CD14-positive monocyte (primary cell): ENCODE results near the gene RAPGEF6. TPM values are rescaled to one million over a fixed set of nuclear protein-coding genes. Genes with fewer than 3 reads are reported as not detected.

Source experiments
- DNase-seq, 3 donors: peaks; one replicate each; pipeline ENCODE4 v3.0.0-alpha.2; 2011 to 2022
- H2AFZ ChIP-seq: 2 replicates; pipeline ENCODE4 v1.6.0; 2012; ENCODE audit warnings: mild to moderate bottlenecking, low read depth, low read length, inconsistent platforms; ENCODE audit not compliant: insufficient read depth, poor library complexity, severe bottlenecking
- H3K27ac ChIP-seq, 2 donors: 1 replicate in 1 of 2; 2 replicates in 1 of 2; pipeline ENCODE4 v1.5.1; 2012 to 2013; ENCODE audit warnings: low read length in 2 of 2, control low read depth in 1 of 2, inconsistent platforms in 1 of 2, low read depth in 1 of 2, mild to moderate bottlenecking in 1 of 2
- H3K27me3 ChIP-seq, 2 donors: one replicate each; pipeline versions ENCODE4 v1.6.0 to v1.6.1; 2011 to 2013; ENCODE audit warnings: low read length in 2 of 2; ENCODE audit not compliant: control insufficient read depth in 2 of 2, insufficient read depth in 2 of 2
- H3K36me3 ChIP-seq, 2 donors: replicated peaks in 1 of 2; 1 replicate in 1 of 2; 2 replicates in 1 of 2; pipeline versions ENCODE4 v1.5.1 to v1.6.1; 2012 to 2013; ENCODE audit warnings: low read length in 2 of 2, control low read depth in 1 of 2, inconsistent platforms in 1 of 2, mild to moderate bottlenecking in 1 of 2; ENCODE audit not compliant: insufficient read depth in 2 of 2, control insufficient read depth in 1 of 2
- H3K4me1 ChIP-seq, 2 donors: 1 replicate in 1 of 2; 2 replicates in 1 of 2; pipeline versions ENCODE4 v1.5.1 to v1.6.1; 2012 to 2013; ENCODE audit warnings: low read length in 2 of 2, control low read depth in 1 of 2, inconsistent platforms in 1 of 2, mild to moderate bottlenecking in 1 of 2, moderate library complexity in 1 of 2; ENCODE audit not compliant: insufficient read depth in 2 of 2, control insufficient read depth in 1 of 2
- H3K4me2 ChIP-seq: replicated peaks from 2 replicates; pipeline ENCODE3; 2012; ENCODE audit warnings: low read length, moderate library complexity, mild to moderate bottlenecking; ENCODE audit not compliant: poor library complexity, severe bottlenecking; ENCODE audit errors: extremely low read depth
- H3K4me3 ChIP-seq, 3 experiments: fragments of 200-600 bp in 1 of 3; sonication (generic) in 1 of 3; replicated peaks in 1 of 3; 1 replicate in 2 of 3; 2 replicates in 1 of 3; pipeline ENCODE4 v1.5.1; 2011 to 2013; ENCODE audit warnings: low read length in 3 of 3, mild to moderate bottlenecking in 3 of 3, control low read depth in 2 of 3, low read depth in 2 of 3, inconsistent platforms in 1 of 3, moderate library complexity in 1 of 3
- H3K79me2 ChIP-seq: 2 replicates; pipeline ENCODE4 v1.6.0; 2012; ENCODE audit warnings: mild to moderate bottlenecking, control low read depth, inconsistent platforms, low read length, moderate library complexity; ENCODE audit not compliant: insufficient read depth
- H3K9ac ChIP-seq: 2 replicates; pipeline ENCODE4 v1.6.0; 2017; ENCODE audit warnings: low read length, mild to moderate bottlenecking; ENCODE audit not compliant: insufficient read depth, poor library complexity, severe bottlenecking
- H3K9me3 ChIP-seq, 2 donors: replicated peaks in 1 of 2; 1 replicate in 1 of 2; 2 replicates in 1 of 2; pipeline versions ENCODE4 v1.5.1 to v1.6.1; 2012 to 2013; ENCODE audit warnings: low read length in 2 of 2, control low read depth in 1 of 2; ENCODE audit not compliant: control insufficient read depth in 1 of 2, insufficient read depth in 1 of 2
- H4K20me1 ChIP-seq: 2 replicates; pipeline ENCODE4 v1.6.0; 2012; ENCODE audit warnings: mild to moderate bottlenecking, low read length, control low read depth, moderate library complexity; ENCODE audit not compliant: insufficient read depth
- H3K27ac Mint-ChIP-seq, 7 donors: one replicate each; pipeline ENCODE4 v1.8.0; 2020; ENCODE audit warnings: mild to moderate bottlenecking in 7 of 7, mixed read lengths in 7 of 7, moderate library complexity in 6 of 7, inconsistent platforms in 2 of 7
- H3K27me3 Mint-ChIP-seq, 3 donors: one replicate each; pipeline ENCODE4 v1.8.0; 2021 to 2022; ENCODE audit warnings: low read depth in 3 of 3, mild to moderate bottlenecking in 3 of 3, mixed read lengths in 3 of 3, moderate library complexity in 3 of 3, inconsistent platforms in 1 of 3
- H3K36me3 Mint-ChIP-seq, 2 donors: one replicate each; pipeline ENCODE4 v1.8.0; 2020; ENCODE audit warnings: mixed read lengths in 2 of 2, inconsistent platforms in 1 of 2, mild to moderate bottlenecking in 1 of 2
- H3K4me1 Mint-ChIP-seq: one replicate; pipeline ENCODE4 v1.8.0; 2020; ENCODE audit warnings: mild to moderate bottlenecking, mixed read lengths
- H3K4me3 Mint-ChIP-seq, 2 donors: one replicate each; pipeline ENCODE4 v1.8.0; 2020; ENCODE audit warnings: mild to moderate bottlenecking in 2 of 2, mixed read lengths in 2 of 2, moderate library complexity in 1 of 2
- H3K9me3 Mint-ChIP-seq, 7 donors: one replicate each; pipeline ENCODE4 v1.8.0; 2020 to 2022; ENCODE audit warnings: mixed read lengths in 7 of 7, mild to moderate bottlenecking in 6 of 7, moderate library complexity in 6 of 7, inconsistent platforms in 2 of 7
- WGBS: methylation state at CpG from one replicate; pipeline ENCODE4 v1.1.5; 2013; ENCODE audit warnings: missing lambda C conversion rate; ENCODE audit not compliant: insufficient coverage; 5-methylcytosine and 5-hydroxymethylcytosine counted together
- intact Hi-C, 2 donors: fragments of 100-400 bp; cut with micrococcal nuclease; formaldehyde crosslinking; loops; one replicate each; pipeline versions ENCODE4 v1.15.0 to v1.15.1; 2023
- polyA plus RNA-seq, 3 donors: library from polyadenylated mRNA; depleted of rRNA in 1 of 3; unstranded in 2 of 3; stranded (reverse) in 1 of 3; fragments of 300-500 nt in 2 of 3; fragments of >200 nt in 1 of 3; fragmentation: Illumina TruSeq in 2 of 3; gene quantifications; 1 replicate in 2 of 3; 2 replicates in 1 of 3; pipeline ENCODE4 v1.2.3, GENCODE V29; 2012 to 2021
- TF ChIP-seq, protein P1 (sequence below): fragments of 200-600 bp; IDR thresholded peaks from one replicate; pipeline ENCODE4 v1.8.0; 2022; ENCODE audit warnings: antibody characterized with exemption, mild to moderate bottlenecking

RAPGEF6 gene
- polyA plus RNA-seq, 3 donors: 2.9 to 4.8 (median 4.8) TPM

GRCh38 chr5:131644822-131645221 lies 9.8 kb upstream of the RAPGEF6 start:
- Mint-ChIP-seq H3K27me3 (peaks cover 0 to 1% (median 1%) of the 10 kb centered on the region in 3 donors), H3K4me1 (peaks cover 19% of the 10 kb centered on the region), H3K4me3 (no peak overlapping the region), H3K36me3 (peaks cover 35 to 40% of the 10 kb centered on the region in 2 donors), H3K9me3 (no peaks in the 10 kb centered on the region), H3K27ac (peak overlapping the region in 3 of 7 donors; percentile 21 to 54 (median 30))
- Histone ChIP-seq H3K4me1 (peaks cover 12 to 23% of the 10 kb centered on the region in 2 donors), H3K4me2 (no peak overlapping the region), H3K9me3 (no peaks in the 10 kb centered on the region), H4K20me1 (no peaks in the 10 kb centered on the region), H3K27me3 (no peaks in the 10 kb centered on the region), H3K79me2 (peaks cover 7% of the 10 kb centered on the region), H3K4me3 (no peak overlapping the region), H2AFZ (no peak overlapping the region), H3K27ac (peak overlapping the region in 1 of 2 donors; percentile 20), H3K9ac (no peak overlapping the region), H3K36me3 (peaks cover 31 to 57% of the 10 kb centered on the region in 2 donors)
- DNase-seq: no peak
- TF ChIP-seq, protein P1, sequence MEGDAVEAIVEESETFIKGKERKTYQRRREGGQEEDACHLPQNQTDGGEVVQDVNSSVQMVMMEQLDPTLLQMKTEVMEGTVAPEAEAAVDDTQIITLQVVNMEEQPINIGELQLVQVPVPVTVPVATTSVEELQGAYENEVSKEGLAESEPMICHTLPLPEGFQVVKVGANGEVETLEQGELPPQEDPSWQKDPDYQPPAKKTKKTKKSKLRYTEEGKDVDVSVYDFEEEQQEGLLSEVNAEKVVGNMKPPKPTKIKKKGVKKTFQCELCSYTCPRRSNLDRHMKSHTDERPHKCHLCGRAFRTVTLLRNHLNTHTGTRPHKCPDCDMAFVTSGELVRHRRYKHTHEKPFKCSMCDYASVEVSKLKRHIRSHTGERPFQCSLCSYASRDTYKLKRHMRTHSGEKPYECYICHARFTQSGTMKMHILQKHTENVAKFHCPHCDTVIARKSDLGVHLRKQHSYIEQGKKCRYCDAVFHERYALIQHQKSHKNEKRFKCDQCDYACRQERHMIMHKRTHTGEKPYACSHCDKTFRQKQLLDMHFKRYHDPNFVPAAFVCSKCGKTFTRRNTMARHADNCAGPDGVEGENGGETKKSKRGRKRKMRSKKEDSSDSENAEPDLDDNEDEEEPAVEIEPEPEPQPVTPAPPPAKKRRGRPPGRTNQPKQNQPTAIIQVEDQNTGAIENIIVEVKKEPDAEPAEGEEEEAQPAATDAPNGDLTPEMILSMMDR: no peak
- 67% methylated on average over 1 of the region's 7 CpGs for whole genome bisulfite sequencing
- intact Hi-C loops: no loop called here

DNA sequence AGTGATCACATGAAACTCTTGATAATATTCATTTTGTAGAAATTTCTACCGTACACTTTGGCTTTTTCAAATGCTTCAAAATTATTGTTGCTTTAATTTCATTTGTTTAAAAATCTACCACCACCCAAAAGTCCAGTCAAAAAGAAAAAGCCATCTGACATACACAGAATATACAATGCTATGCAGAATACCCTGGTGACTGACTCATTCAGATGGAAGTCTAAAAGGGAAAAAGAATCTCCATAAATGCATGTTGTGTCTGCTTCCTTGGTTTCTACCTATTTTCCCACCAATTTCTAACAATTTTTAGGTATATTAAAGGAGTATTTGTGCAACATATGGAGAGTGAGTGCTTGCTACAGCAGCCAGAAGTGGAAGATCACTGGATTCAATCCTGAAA lies 9.3 kb upstream of the RAPGEF6 start:
- Histone ChIP-seq H3K4me1 (peaks cover 12 to 23% of the 10 kb centered on the region in 2 donors), H3K36me3 (peaks cover 27 to 52% of the 10 kb centered on the region in 2 donors), H3K79me2 (peaks cover 7% of the 10 kb centered on the region), H3K4me3 (no peak overlapping the region), H3K9ac (no peak overlapping the region), H3K9me3 (no peaks in the 10 kb centered on the region), H4K20me1 (no peaks in the 10 kb centered on the region), H3K27me3 (no peaks in the 10 kb centered on the region), H2AFZ (no peak overlapping the region), H3K4me2 (no peak overlapping the region), H3K27ac (peak overlapping the region in 1 of 2 donors; percentile 20)
- Mint-ChIP-seq H3K27ac (peak overlapping the region in 1 of 7 donors; percentile 30), H3K4me3 (no peak overlapping the region), H3K36me3 (peaks cover 31 to 36% of the 10 kb centered on the region in 2 donors), H3K9me3 (no peaks in the 10 kb centered on the region), H3K27me3 (peaks cover 0 to 1% (median 1%) of the 10 kb centered on the region in 3 donors), H3K4me1 (peaks cover 19% of the 10 kb centered on the region)
- TF ChIP-seq, protein P1: no peak
- no peak for DNase-seq
- intact Hi-C loops: no loop called here
- WGBS: no CpG with 5 or more reads among the region's 1 CpG
